Measurements from ENCODE around the gene OR10A2.
"Not testable (repeated sequence)": the region's sequence is repeated elsewhere in the genome, so short reads cannot be mapped to it uniquely, and the experiment has no call there.

OR10A2 gene

GRCh38 chr11:6862961-6863360 is at the start of gene OR10A2:
Gene OR10A2, plus strand, starts transcription at chr11:6863057. Its CDS starts 6,698 bp downstream, at chr11:6869755.
- DNase-seq, result no peak

GRCh38 chr11:6813656-6814055 is 49.2 kb upstream of the OR10A2 start:
- no peak for DNase-seq

- DNase-seq, result no peak
These were observed 45.2 kb upstream of the OR10A2 start for GRCh38 chr11:6817694-6818093.

GRCh38 chr11:6818967-6819366 is 43.9 kb upstream of the OR10A2 start:
- no peak for DNase-seq

GRCh38 chr11:6824136-6824823 is 38.6 kb upstream of the OR10A2 start:
- DNase-seq, result no peak

- DNase-seq, result no peak
These were observed 37.6 kb upstream of the OR10A2 start for GRCh38 chr11:6825231-6825744.

GRCh38 chr11:6828103-6828502 is 34.8 kb upstream of the OR10A2 start:
- no peak for DNase-seq

- no peak for DNase-seq
These were observed 29.5 kb upstream of the OR10A2 start for GRCh38 chr11:6833356-6833755.

- DNase-seq, result no peak
These were observed 28.8 kb upstream of the OR10A2 start for GRCh38 chr11:6834021-6834420.

- no peak for DNase-seq
These were observed 21.2 kb upstream of the OR10A2 start for GRCh38 chr11:6841694-6842093.

- no peak for DNase-seq
These were observed 19.2 kb upstream of the OR10A2 start for GRCh38 chr11:6843670-6844069.

GRCh38 chr11:6844356-6844755 is 18.5 kb upstream of the OR10A2 start:
- DNase-seq, result no peak

GRCh38 chr11:6845383-6845782 is 17.5 kb upstream of the OR10A2 start, which contains the start of gene OR10A5:
Gene OR10A5, plus strand, starts transcription at chr11:6845683. Its CDS starts 0 bp downstream, at chr11:6845683.
- DNase-seq, result no peak

GRCh38 chr11:6850526-6850925 is 12.3 kb upstream of the OR10A2 start:
- no peak for DNase-seq

GRCh38 chr11:6854801-6855200 is 8.1 kb upstream of the OR10A2 start:
- DNase-seq, result not testable (repeated sequence)

GRCh38 chr11:6855971-6856541 is 6.8 kb upstream of the OR10A2 start:
- DNase-seq, result no peak

- DNase-seq, result no peak
These were observed 6.0 kb upstream of the OR10A2 start for GRCh38 chr11:6856871-6857270.

GRCh38 chr11:6864438-6864837 is 1.6 kb downstream of the OR10A2 start:
- no peak for DNase-seq

GRCh38 chr11:6871278-6871677 is 8.4 kb downstream of the OR10A2 start:
- DNase-seq, result no peak

- DNase-seq, result no peak
These were observed 12.9 kb downstream of the OR10A2 start for GRCh38 chr11:6875761-6876160.

GRCh38 chr11:6876325-6876724 is 13.5 kb downstream of the OR10A2 start, which contains the start of gene OR10A4:
Gene OR10A4, plus strand, starts transcription at chr11:6876625. Its CDS starts 23 bp downstream, at chr11:6876648.
- DNase-seq, result no peak

- no peak for DNase-seq
These were observed 14.1 kb downstream of the OR10A2 start for GRCh38 chr11:6876914-6877313.

- DNase-seq, result no peak
These were observed 19.9 kb downstream of the OR10A2 start for GRCh38 chr11:6882751-6883150.

GRCh38 chr11:6887711-6888110 is 24.9 kb downstream of the OR10A2 start:
- not testable (repeated sequence) for DNase-seq
